HG02981 (cell line): ENCODE data around the gene CCDC57.

Source experiments
- ATAC-seq: cut with Tn5 transposase; IDR thresholded peaks from one replicate; pipeline ENCODE4 v1.9.1; 2021; ENCODE audit warnings: mild to moderate bottlenecking, moderate library complexity; ENCODE audit not compliant: unreplicated experiment

CCDC57 gene

GRCh38 chr17:82237083-82237745 is 24.6 kb upstream of the CCDC57 start:
- no peak for ATAC-seq

GRCh38 chr17:82236142-82236971 is 23.7 kb upstream of the CCDC57 start:
- ATAC-seq: no peak

GRCh38 chr17:82235775-82236141 is 23.1 kb upstream of the CCDC57 start:
- no peak for ATAC-seq

- no peak for ATAC-seq
Observed at GRCh38 chr17:82235056-82235774, 22.6 kb upstream of the CCDC57 start.

- ATAC-seq: no peak
Observed at GRCh38 chr17:82234211-82235055, 21.8 kb upstream of the CCDC57 start.

- no peak for ATAC-seq
Observed at GRCh38 chr17:82232876-82233785, 20.5 kb upstream of the CCDC57 start.

- no peak for ATAC-seq
Observed at GRCh38 chr17:82232322-82232820, 19.7 kb upstream of the CCDC57 start.

GRCh38 chr17:82231562-82232321 is 19.1 kb upstream of the CCDC57 start:
- no peak for ATAC-seq

- ATAC-seq: no peak
Observed at GRCh38 chr17:82231312-82231561, 18.6 kb upstream of the CCDC57 start.

- no peak for ATAC-seq
Observed at GRCh38 chr17:82230609-82231311, 18.1 kb upstream of the CCDC57 start.

GRCh38 chr17:82229698-82230608 is 17.3 kb upstream of the CCDC57 start:
- ATAC-seq: no peak

- ATAC-seq: no peak
Observed at GRCh38 chr17:82228842-82229697, 16.4 kb upstream of the CCDC57 start, which contains the start of gene SLC16A3. Gene SLC16A3, plus strand, starts transcription at chr17:82229042. Its CDS starts 6,967 bp downstream, at chr17:82236009.

GRCh38 chr17:82228278-82228841 is 15.7 kb upstream of the CCDC57 start:
- ATAC-seq: peak; percentile 32

- no peak for ATAC-seq
Observed at GRCh38 chr17:82227629-82228277, 15.1 kb upstream of the CCDC57 start.

GRCh38 chr17:82226809-82227628 is 14.4 kb upstream of the CCDC57 start:
- no peak for ATAC-seq
